Upper lobe of left lung (tissue), 6 donors: ENCODE measurements around the gene ERI3. TPM values are rescaled to one million over a fixed set of nuclear protein-coding genes. Genes with fewer than 3 reads are reported as not detected.
A peak's percentile ranks its signal among the peaks of the same experiment; 100 is the strongest.

Source experiments
- ATAC-seq, 2 donors: fragments of 200-7000 bp; cut with Tn5 transposase; one replicate each; pipeline ENCODE4 v1.9.1; 2022; ENCODE audit warnings: mild to moderate bottlenecking in 2 of 2, moderate library complexity in 2 of 2; ENCODE audit not compliant: low FRiP score in 2 of 2
- DNase-seq, 2 donors: peaks; one replicate each; pipeline ENCODE4 v3.0.0-alpha.2; 2019 to 2020
- H3K27ac ChIP-seq, 4 donors: fragments of 200-600 bp; sonication (generic); one replicate each; pipeline ENCODE4 v1.5.1; 2016 to 2019
- H3K27me3 ChIP-seq, 4 donors: fragments of 200-600 bp; sonication (generic); one replicate each; pipeline ENCODE4 v1.5.1; 2017 to 2019
- H3K36me3 ChIP-seq, 4 donors: fragments of 200-600 bp; sonication (generic); one replicate each; pipeline ENCODE4 v1.5.1; 2016 to 2019
- H3K4me1 ChIP-seq, 4 donors: fragments of 200-600 bp; sonication (generic); one replicate each; pipeline ENCODE4 v1.5.1; 2018 to 2019
- H3K4me3 ChIP-seq, 4 donors: fragments of 200-600 bp; sonication (generic); one replicate each; pipeline ENCODE4 v1.5.1; 2017 to 2019; ENCODE audit warnings: mild to moderate bottlenecking in 2 of 4, moderate library complexity in 1 of 4
- H3K9me3 ChIP-seq, 4 donors: fragments of 200-600 bp; sonication (generic); one replicate each; pipeline ENCODE4 v1.5.1; 2018 to 2019
- CTCF ChIP-seq, 6 experiments: fragments of 450-650 bp in 4 of 6; fragments of 200-600 bp in 2 of 6; sonication (generic) in 2 of 6; IDR thresholded peaks; one replicate each; pipeline ENCODE4 v1.5.1; 2016 to 2019; ENCODE audit warnings: antibody characterized with exemption in 6 of 6
- EP300 ChIP-seq, 4 donors: sonication (generic); formaldehyde crosslinking; IDR thresholded peaks; one replicate each; pipeline ENCODE4 v1.5.1; 2017; ENCODE audit warnings: antibody characterized with exemption in 4 of 4, control low read depth in 2 of 4
- POLR2A ChIP-seq, 4 donors: fragments of 450-650 bp; IDR thresholded peaks; one replicate each; pipeline ENCODE4 v1.5.1; 2016 to 2017; ENCODE audit warnings: antibody characterized with exemption in 4 of 4, mild to moderate bottlenecking in 2 of 4
- POLR2AphosphoS5 ChIP-seq, 2 donors: sonication (generic); formaldehyde crosslinking; IDR thresholded peaks; one replicate each; pipeline ENCODE4 v1.5.1; 2017; ENCODE audit warnings: antibody characterized with exemption in 2 of 2
- WGBS, 2 donors: methylation state at CpG; one replicate each; pipeline ENCODE4 v1.1.5; 2017 to 2018; 5-methylcytosine and 5-hydroxymethylcytosine counted together
- total RNA-seq, 6 donors: library from RNA; depleted of rRNA in 4 of 6; stranded (reverse); fragments of >200 nt in 4 of 6; gene quantifications; one replicate each; pipeline versions ENCODE4 v1.1.0 to v1.2.1, GENCODE V29; 2016 to 2021
- donor health status: DM: no; HTN: no; CAD: no; lungs with moderate emphysema.
- donor health status: DM: no; HTN: yes; CAD: no; lungs with severe emphysema.

The ERI3 gene
- total RNA-seq, 6 donors from 2014 or later = 27.0 to 43.7 (median 39.3) TPM

- Histone ChIP-seq H3K27ac (no peak overlapping the region), H3K4me3 (no peak overlapping the region), H3K9me3 (no peaks in the 10 kb centered on the region), H3K36me3 (peaks cover 9 to 90% (median 30%) of the 10 kb centered on the region in 4 donors), H3K4me1 (no peaks in the 10 kb centered on the region), H3K27me3 (no peaks in the 10 kb centered on the region)
- WGBS, 2 donors = 94 to 96% methylated on average over 3 of the region's 3 CpGs
- no peak for ATAC-seq
- TF ChIP-seq POLR2A (IDR thresholded peaks at IDR 0.05) = no peak
- no peak for TF ChIP-seq EP300 (IDR thresholded peaks at IDR 0.05)
- TF ChIP-seq CTCF (IDR thresholded peaks at IDR 0.05) = no peak
- no peak for TF ChIP-seq POLR2AphosphoS5 (IDR thresholded peaks at IDR 0.05)
- no peak for DNase-seq
Measured at GRCh38 chr1:44313265-44313918, 41.7 kb downstream of the ERI3 start.

- 89 to 90% methylated on average over 9 to 10 of the region's 10 CpGs for WGBS, 2 donors
- H3K27me3 ChIP-seq = no peaks in the 10 kb centered on the region
- H3K27ac ChIP-seq = no peak overlapping the region
- no peaks in the 10 kb centered on the region for H3K9me3 ChIP-seq
- no peak for ATAC-seq
- H3K4me3 ChIP-seq = no peak overlapping the region
- H3K4me1 ChIP-seq = no peaks in the 10 kb centered on the region
- TF ChIP-seq CTCF (IDR thresholded peaks at IDR 0.05) (no peak), EP300 (IDR thresholded peaks at IDR 0.05) (no peak), POLR2A (IDR thresholded peaks at IDR 0.05) (no peak), POLR2AphosphoS5 (IDR thresholded peaks at IDR 0.05) (no peak)
- DNase-seq = peak in 1 of 2 donors; percentile 49
- H3K36me3 ChIP-seq = peaks cover 11 to 94% (median 35%) of the 10 kb centered on the region in 4 donors
Measured at GRCh38 chr1:44312399-44313196, 42.5 kb downstream of the ERI3 start.

- H3K4me3 ChIP-seq = no peak overlapping the region
- ATAC-seq (no peak), DNase-seq (no peak)
- H3K36me3 ChIP-seq = peaks cover 12 to 93% (median 46%) of the 10 kb centered on the region in 4 donors
- H3K4me1 ChIP-seq = no peaks in the 10 kb centered on the region
- H3K27ac ChIP-seq = no peak overlapping the region
- TF ChIP-seq POLR2A (IDR thresholded peaks at IDR 0.05) (no peak), CTCF (IDR thresholded peaks at IDR 0.05) (no peak), EP300 (IDR thresholded peaks at IDR 0.05) (no peak), POLR2AphosphoS5 (IDR thresholded peaks at IDR 0.05) (no peak)
- H3K9me3 ChIP-seq = no peaks in the 10 kb centered on the region
- H3K27me3 ChIP-seq = no peaks in the 10 kb centered on the region
- 92 to 97% methylated on average over 3 of the region's 3 CpGs for WGBS, 2 donors
Measured at GRCh38 chr1:44310006-44310405, 45.1 kb downstream of the ERI3 start.

- Histone ChIP-seq H3K36me3 (peaks cover 6 to 94% (median 45%) of the 10 kb centered on the region in 4 donors), H3K9me3 (no peaks in the 10 kb centered on the region), H3K27ac (no peak overlapping the region), H3K4me1 (no peaks in the 10 kb centered on the region), H3K4me3 (no peak overlapping the region), H3K27me3 (no peaks in the 10 kb centered on the region)
- ATAC-seq = no peak
- TF ChIP-seq CTCF (IDR thresholded peaks at IDR 0.05) (no peak), POLR2AphosphoS5 (IDR thresholded peaks at IDR 0.05) (no peak), POLR2A (IDR thresholded peaks at IDR 0.05) (no peak), EP300 (IDR thresholded peaks at IDR 0.05) (no peak)
- 67 to 73% methylated on average over 12 of the region's 12 CpGs for WGBS, 2 donors
- DNase-seq = no peak
Measured at GRCh38 chr1:44305962-44306422, 49.1 kb downstream of the ERI3 start.
